Superior temporal gyrus (tissue), 1 donor: Measurements from ENCODE around the gene WDR37.
"Not testable (repeated sequence)": the region's sequence is repeated elsewhere in the genome, so short reads cannot be mapped to it uniquely, and the experiment has no call there.

Experiments used
- DNase-seq: peaks from one replicate; pipeline ENCODE4 v3.0.0-alpha.2; 2016; ENCODE audit errors: extremely low spot score

The WDR37 gene

GRCh38 chr10:1153251-1153763, 97.1 kb downstream of the WDR37 start:
- DNase-seq: no peak

GRCh38 chr10:1153805-1154351, 97.7 kb downstream of the WDR37 start:
- DNase-seq: no peak

GRCh38 chr10:1154531-1155295, 98.5 kb downstream of the WDR37 start:
- no peak for DNase-seq

- DNase-seq: no peak
Observed at GRCh38 chr10:1155791-1156615, 99.8 kb downstream of the WDR37 start.

- no peak for DNase-seq
Observed at GRCh38 chr10:1156616-1156886, 100.4 kb downstream of the WDR37 start.

GRCh38 chr10:1156921-1157614, 100.9 kb downstream of the WDR37 start:
- no peak for DNase-seq

DNA sequence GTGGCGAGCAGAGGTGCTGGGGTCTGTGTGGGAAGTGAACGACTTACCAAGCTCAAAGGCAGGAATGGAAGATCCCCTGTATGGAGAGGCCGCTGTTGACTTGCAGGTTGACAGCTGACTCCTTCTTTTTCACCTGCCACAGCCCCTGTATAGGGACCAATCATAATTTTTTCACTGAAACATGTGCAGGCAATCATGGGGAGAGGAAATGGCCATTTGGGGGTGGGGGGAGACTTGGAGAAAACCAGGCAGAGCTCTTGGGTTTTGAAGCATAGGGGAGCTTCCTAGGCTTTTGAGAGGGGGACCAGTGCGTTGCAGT, 101.4 kb downstream of the WDR37 start:
- DNase-seq: no peak

GRCh38 chr10:1158066-1158465, 101.9 kb downstream of the WDR37 start:
- DNase-seq: no peak

- DNase-seq: not testable (repeated sequence)
Observed at GRCh38 chr10:1158536-1158935, 102.4 kb downstream of the WDR37 start.

GRCh38 chr10:1159131-1160061, 103.2 kb downstream of the WDR37 start:
- DNase-seq: no peak

- DNase-seq: no peak
Observed at GRCh38 chr10:1160561-1161314, 104.6 kb downstream of the WDR37 start.

DNA sequence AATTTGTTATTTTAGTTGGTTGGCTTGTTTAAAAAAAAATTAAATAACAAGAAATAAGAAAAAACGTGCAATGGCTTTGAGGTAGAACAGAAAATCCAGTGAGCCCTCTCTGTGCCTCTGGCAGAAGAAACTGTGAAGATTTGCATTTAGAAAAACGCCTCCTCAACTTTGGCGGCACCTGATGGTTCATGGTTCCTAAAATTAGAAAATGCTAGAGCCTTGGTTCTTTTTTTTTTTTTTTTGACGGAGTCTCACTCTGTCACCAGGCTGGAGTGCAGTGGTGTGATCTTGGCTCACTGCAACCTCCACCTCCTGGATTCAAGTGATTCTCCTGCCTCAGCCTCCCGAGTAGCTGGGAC, 105.1 kb downstream of the WDR37 start:
- peak; percentile 52 for DNase-seq

GRCh38 chr10:1162481-1163203, 106.5 kb downstream of the WDR37 start:
- no peak for DNase-seq

DNA sequence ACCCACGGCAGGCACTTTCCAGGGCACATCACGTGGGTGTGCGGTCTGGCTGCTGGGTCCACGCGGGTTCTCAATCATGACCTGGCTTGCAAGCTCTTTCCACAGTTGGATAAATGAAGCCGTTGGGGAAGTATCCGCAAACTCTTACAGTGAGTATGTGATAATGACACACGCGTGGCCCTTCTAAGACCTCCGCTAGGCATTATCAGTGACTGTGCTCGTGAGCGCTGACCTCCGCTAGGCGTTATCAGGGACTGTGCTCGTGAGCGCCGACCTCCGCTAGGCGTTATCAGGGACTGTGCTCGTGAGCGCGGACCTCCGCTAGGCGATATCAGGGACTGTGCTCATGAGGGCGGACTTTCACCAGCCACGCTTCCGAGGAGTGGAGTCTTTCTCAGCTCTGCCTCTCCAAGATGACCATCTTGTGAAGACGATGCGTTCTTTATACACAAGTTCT, 107.0 kb downstream of the WDR37 start:
- no peak for DNase-seq

GRCh38 chr10:1163831-1164230, 107.6 kb downstream of the WDR37 start:
- no peak for DNase-seq

DNA sequence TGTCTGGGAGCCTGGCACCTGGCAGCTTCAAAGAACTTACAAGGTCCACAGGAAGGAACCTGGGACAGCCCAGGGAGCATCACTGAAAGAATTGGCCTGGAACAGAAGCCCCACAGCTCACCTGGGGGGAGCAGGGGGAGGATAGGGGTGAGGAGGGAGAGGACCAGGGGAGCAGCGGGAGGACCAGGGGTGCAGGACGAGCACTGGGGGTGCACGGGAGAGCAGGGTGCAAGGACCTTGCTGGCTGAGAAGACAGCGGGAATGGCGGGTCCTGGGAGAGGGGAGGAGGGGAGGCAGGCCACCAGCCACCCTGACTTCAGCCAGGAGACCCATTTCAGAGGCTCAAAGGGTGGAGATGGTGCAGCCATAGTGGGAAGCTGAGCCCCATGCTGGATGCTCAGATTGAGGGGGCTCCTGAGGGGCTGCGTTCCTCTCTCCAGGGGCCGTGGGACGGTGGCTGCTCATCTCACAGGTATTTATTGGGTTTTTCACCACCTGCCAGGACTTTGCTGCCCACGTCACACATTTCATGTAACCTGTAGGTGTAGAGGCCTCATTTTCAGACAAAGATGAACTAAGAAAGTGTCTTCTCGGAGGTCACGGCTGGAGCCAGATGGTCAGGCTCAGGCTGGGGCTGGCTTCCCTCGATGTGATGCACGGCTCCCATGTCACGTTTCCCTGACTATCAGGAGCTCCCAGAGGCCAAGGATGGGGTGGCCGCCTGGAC, 110.1 kb downstream of the WDR37 start:
- no peak for DNase-seq

- DNase-seq: no peak
Observed at GRCh38 chr10:1166828-1167275, 110.7 kb downstream of the WDR37 start.

DNA sequence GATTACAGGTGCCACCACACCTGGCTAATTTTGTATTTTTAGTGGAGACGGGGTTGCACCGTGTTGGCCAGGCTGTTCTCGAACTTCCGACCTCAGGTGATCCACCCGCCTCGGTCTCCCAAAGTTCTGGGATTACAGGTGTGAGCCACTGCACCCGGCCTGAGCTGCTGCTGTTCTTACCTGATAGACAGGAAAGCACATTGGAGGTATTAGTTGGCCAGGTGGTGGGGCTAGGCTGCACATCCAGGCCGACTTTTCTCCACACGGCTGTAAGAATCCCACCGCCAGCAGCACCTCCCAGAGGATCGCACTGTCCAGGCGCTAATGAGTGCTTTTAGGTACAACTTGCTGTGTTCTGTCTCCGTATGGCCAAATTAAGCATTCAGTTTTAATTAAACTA, 112.6 kb downstream of the WDR37 start:
- no peak for DNase-seq
